ENCODE measurements around the gene H2BK1.

The H2BK1 gene

DNA sequence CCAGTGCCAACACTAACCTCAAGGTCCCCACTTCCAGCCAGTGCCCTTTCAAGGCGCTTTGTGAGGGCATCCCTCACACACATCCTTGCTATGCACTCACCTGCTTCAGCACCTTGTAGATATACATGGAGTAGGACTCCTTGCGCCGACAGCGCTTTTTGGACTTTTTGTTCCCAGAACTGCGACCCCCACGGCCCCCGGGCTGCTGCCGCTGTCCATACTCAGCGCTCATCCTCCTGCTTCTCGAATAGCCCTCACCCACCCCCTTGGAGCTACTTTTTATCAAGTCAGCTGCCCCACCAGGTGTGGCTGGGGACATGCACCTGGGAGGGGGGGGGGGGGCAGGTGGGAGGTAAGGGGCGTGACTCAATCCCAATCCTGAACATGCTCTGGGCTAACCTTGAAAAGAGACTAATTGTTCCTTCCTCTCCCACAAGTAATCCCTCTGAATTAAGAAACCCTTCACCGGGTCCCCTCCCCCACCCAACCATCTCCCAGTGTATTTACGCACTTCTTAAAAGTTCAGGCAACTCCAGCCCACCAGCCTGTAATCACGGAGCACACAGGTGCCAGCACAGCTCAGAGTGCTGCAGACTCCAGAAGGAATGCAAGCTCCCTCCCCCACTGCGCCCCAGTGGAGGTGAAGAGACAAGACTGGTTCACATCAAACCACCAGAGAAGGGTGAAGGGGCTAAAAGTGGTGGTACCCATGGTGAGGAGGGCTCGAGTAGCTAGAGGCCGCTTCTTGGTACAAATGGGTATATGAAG lies at the start of gene H2BK1:
H2BK1 (minus strand) TSS at position 402 of the 768 bp plus-strand sequence; CDS start at position 232, 170 bp downstream.
- no peak for DNase-seq (ENCODE audit: low read depth in 1 of 2, low spot score in 1 of 2)

DNA sequence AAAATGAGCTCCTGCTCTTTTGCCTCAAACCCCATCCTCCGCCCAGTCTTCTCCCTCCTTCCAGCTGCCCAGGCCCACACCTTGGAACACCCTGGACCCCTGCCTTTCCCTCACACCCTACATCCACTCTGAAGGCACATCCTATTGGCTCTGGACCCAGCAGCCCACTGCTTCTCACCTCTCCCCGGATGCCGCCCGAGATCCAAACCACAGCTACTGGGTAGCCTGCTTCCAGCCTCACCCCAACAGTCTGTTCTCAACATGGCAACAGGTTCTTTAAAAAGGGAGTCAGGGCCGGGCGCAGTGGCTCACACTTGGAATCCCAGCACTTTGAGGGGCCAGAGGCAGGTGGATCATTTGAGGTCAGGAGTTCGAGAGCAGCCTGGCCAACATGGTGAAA lies 47.7 kb upstream of the H2BK1 start:
- no peak for DNase-seq (ENCODE audit: low read depth in 1 of 2, low spot score in 1 of 2)

DNA sequence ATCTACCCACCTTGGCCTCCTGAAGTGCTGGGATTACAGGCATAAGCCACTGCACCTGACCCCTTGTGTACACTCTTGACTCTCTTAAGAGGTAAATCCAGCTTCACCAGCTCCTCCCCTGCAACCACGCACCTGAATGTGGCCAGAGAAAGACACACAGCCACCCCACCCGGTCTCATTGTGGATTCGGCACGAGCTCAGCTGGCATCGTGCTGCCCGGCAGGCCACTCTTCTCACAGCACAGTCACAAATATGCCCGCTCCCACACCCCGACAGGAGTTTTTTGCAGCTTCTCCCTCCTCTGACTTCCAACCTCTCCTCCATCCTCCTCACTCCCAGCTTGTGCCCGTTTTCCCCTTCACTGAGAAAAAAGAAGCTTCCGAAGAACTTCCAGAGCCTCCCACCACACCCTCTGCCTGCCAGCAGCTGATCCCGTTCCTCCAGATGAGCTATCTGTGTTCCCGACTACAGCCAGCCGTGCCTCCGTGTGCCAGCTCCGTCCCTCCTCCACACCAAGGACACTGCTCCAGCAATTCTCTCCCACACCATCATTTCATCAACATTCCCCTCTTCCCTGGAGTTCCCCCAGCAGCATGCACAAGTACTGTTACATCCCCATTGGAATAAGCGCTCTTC lies 46.2 kb upstream of the H2BK1 start:
- DNase-seq (ENCODE audit: low read depth in 1 of 2, low spot score in 1 of 2): no peak

DNA sequence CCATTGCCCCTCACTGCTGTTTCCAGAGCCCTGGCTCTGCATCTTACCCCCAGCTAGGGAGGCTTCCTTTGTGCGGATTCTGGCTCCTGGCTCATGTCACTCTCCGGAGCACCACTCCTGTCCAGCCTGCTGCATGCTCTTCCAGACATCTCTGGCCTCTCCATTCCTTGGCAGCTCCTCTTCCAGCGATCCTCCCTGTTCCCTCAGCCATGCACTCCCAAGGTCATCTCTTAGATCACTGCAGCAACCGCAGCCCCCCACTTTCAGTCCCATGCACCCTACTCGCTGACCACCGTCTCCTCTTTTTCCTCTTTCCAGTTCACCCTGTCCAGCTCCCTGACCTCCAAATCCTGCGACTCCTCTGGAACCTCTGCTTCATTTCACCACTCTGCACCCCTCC lies 45.1 kb upstream of the H2BK1 start:
- no peak for DNase-seq (ENCODE audit: low read depth in 1 of 2, low spot score in 1 of 2)

DNA sequence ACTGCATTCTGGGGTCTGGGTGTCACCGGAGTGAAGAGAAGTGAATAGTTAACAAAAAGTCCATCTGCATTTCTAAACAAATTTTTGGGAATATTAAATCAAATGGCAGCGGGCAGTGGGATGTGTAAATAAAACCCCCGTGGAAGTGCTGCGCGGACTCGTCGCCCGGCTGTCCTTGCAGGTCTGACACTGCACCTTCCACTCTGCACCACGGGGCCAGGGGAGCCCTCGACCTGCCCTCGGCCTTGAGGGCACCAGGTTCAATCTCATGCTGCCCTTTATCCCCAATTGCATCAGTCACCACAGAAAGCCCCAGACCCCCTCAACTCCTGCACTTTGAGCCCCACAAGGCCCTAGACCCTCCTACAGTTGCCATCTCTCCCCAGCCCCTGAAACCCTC lies 44.6 kb upstream of the H2BK1 start:
- DNase-seq (ENCODE audit: low read depth in 1 of 2, low spot score in 1 of 2): no peak

DNA sequence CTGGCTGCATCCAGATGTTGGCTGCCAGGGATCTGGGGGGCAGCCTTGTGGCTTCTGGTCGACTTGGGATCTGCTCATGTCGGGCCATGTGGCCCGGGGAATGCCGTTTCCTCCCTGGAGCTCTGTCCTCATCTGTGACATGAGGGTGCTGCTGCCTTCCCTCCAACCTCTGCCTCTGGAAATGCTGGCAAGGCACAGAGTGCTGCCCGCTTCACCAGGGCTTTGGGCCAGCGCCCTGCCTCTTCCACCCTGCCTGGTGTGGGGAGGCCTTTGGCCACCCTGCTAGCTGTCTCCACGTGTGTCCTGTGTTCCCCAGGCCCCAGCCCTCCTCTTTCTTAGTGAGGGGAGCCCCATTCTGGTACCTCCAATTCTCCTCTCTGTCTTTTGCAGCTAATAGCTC lies 44.0 kb upstream of the H2BK1 start:
- no peak for DNase-seq (ENCODE audit: low read depth in 1 of 2, low spot score in 1 of 2)

DNA sequence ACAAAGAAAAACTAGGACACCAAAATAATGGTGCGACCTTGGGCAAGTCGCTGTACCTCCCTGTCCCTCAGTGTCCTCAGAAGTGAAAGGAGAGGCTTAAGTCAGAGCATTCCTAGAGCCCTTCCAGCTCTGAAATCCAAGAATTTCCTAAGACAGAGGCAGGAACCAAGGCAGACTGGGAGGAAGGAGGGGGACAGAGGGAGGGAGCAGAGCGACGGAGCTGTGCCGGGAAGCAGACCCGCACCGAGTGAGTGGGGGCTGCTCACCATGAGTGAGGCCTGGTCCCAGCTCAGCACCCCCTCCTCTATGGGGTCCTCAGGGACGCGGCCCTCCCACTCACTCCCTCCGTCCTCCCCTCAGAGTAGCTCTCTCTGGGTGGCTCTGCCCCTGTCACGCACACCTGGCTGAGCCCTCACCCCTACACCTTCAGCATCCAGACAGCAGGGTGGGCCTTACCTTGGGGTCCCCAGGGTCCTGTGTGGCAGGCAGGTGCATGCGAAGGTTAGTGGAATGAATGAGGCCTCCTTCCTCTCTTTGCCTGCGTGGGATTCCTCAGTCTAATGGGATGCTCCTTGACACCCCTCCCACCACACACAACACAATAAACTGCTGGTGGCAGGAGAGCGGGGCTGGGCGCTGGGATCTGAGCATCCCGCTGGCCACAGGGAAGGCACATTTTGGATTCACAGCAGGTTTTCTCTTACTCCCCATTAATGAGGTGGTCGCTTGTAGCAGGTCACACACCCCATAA lies 42.8 kb upstream of the H2BK1 start:
- DNase-seq (ENCODE audit: low read depth in 1 of 2, low spot score in 1 of 2): no peak

DNA sequence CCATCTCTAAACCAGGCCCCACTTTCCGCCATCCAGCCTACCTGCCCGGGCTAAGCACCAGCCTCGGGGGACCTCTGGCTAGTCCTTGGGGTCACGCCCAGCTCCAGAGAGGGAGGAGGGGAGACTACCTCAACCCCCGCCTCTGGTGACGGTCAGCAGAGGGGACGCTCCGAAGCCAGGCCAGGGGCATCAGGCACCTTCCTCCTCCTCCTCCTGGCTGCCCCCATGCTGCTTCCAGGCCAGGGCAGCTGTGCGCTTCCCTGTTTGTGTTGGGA lies 42.2 kb upstream of the H2BK1 start:
- no peak for DNase-seq (ENCODE audit: low read depth in 1 of 2, low spot score in 1 of 2)

DNA sequence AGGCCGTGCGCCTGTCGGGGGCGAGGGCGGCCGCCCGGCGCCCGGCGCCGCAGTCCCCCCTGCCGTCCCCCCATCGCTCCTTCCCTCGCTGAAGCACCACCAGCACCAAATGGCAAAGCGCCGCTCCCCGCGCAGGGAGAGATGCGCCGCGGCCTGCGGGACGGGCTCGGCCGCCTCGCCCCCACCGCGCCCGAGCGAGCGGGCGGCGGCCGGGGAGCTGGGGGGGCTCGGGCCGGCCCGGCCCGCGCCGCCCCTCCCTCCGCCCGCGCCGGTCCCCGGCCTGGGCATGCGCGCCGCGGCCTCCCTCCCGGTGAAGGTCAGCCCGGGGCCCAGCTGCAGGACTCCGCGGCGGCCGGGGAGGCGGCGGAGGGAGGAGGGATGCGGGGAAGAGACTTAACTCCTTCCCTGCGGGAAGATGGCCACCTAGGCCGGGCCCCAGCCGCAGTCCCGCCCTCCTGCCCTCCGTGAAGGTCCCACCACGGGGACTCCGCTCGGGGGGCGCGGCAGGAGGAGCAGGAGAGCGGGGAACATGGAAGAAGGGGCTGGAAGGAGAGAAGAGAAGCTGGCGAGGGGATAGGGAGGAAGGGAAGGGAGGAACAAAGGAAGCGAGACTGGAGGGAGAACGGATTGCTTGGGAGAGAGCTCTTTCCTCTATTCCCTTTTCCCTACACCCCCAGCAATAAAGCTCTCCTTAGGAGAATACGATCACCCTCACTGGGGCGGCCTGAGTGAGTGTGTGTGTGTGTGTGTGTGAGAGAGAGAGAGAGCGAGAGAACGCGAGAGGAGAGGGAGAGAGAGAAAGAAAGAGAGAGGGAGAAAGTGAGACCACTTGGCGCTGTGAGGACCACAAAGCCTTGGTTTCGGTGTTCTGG lies 41.6 kb upstream of the H2BK1 start:
- DNase-seq (ENCODE audit: low read depth in 1 of 2, low spot score in 1 of 2): no peak

DNA sequence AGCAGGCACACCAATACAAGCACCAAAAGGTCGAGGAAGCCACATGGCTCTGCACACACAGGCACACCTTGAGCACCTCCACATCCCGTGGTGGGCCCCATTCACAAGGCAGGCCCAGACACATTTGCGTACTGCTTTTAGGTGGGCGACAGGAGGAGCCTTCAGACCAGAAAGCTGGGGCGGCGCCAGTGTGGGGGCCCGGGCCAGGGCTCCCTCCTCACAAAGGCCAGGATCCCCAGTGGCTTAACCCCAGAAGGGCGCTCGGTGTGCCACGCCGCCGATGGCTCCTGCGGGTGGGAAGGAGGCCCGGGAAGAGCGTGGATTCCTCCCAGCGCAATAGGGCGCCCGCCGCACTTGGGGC lies 41.0 kb upstream of the H2BK1 start:
- no peak for DNase-seq (ENCODE audit: low read depth in 1 of 2, low spot score in 1 of 2)

DNA sequence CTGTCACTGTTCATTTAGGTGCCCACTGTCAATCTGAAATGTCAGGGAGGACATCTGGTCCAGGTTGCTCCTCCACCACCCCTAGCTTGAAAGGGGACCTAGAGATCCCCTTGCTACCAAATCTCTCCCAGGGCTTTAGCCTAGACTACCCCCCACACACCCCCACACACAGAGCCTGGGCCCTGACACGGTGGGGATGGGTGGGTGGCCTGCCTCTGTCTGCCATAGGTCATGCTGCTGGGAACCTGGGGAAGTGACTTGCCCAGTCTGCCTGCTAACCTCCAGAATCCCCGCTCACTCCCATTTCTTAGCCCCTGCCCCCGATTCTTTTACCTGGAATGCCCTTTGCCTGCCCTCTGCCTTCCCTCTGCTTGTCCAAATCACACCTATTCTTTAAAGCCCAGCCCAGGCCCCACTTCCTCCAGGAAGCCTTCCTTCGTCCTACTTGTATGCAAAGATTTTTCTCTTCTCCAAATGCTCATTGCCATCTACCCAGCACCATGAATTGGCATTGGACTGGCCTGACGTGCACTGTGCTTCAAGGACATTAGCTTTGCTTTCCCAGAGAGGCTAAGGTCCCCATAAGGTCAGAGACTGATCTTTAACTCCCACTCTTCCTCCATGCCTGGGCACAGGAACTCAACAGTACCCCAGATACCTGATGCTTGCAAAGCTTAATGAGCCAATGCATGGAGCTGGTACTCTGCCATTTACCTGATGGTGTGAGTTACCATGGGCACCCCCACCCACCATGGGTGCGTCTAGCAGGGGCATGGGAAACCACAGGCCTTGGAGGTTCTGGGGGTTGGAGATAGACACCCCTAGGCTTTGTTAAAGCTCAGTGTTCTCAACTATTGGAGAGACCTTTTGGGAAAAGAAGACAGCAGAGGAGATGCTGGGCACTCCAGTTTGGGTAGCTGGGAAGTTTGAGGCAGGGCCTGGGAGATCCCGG lies 40.2 kb upstream of the H2BK1 start:
- DNase-seq (ENCODE audit: low read depth in 1 of 2, low spot score in 1 of 2): no peak

DNA sequence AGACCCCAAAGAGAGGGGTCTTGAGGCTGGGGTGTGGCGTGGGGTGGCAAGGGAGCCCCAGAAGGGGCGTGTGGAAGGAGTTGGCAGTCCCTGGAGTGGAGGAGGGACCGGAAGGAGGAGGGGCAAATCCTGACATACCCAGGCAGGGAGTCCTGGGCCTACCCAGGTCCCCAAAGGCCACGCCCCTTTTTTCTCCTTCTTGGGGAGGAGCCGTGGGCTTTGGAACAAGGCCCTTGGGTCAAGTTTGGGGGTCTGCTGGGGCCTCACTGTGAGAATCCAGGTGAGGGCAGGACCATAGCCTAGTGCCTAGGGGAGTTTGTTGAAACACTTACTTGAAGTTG lies 39.4 kb upstream of the H2BK1 start:
- DNase-seq (ENCODE audit: low read depth in 1 of 2, low spot score in 1 of 2): no peak

DNA sequence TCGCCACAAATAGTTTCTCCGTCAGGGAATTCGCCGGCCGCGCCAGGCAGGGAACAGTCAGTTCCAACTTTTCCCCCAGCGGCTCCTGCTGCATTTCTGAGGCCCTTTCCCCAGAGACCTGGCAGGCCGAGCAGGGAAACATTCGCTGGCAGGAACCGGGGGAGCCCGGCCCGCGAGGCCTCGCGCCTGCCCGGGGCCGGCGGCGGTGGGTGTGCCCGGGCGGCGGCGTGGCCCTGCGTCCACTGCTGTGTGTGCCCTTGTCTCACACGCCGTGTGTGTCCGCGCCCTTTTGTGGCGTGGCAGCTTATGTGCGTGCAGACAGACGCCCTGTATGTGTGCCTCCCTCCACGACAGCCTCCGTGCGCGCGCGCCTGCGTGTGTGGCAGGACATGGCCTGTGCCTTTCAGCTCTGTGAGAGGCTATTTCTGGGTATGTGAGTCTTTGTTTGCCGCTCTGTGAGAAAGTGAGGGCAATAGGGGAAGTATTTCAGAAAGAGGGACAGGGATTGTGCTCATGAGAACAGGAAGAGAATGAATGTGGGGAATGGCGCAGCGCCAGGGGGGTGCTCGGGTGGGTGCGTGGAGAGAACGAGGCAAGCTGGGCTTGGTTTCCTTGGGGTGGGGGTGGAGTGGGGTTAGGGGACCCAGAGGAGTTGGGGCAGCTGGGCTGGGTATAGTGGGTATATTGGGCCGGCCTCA lies 38.9 kb upstream of the H2BK1 start:
- no peak for DNase-seq (ENCODE audit: low read depth in 1 of 2, low spot score in 1 of 2)

DNA sequence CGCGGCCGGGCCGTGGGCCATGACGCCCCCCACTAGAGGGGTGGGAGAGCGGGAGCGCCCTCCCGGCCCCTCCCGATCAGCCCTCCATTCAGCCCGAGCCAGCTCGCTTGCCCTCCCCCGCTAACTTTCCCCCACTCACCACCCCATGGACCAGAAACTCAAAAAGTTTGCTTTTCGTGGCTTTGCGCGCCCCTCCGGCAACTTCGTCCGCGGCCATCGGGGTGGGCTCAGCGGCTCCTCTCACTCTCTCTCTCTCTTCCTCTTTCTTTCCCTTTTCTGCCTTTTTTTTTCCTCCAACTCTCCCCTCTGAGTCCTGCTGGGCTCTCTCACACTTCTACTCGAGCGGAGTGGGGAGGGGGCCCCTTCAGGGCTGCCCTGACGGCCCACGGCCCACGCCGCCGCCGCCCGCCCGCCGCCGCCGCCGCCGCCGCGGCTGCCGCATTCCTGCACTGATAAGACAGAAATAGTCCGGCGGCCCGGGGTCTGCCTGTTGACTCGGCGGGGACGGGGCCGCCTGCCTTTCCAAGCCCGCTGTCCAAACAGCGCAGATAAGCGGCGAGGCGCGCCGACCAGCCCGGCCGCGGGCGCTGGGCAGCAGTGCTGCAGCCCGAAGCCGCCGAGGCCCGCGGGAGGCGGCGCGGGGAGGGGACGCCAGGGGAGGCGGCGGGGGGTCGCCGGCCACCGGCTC lies 38.2 kb upstream of the H2BK1 start, which contains the start of gene SMARCD3:
SMARCD3 (minus strand) TSS at position 349 of the 688 bp plus-strand sequence; CDS start at position 217, 132 bp downstream.
- no peak for DNase-seq (ENCODE audit: low read depth in 1 of 2, low spot score in 1 of 2)

DNA sequence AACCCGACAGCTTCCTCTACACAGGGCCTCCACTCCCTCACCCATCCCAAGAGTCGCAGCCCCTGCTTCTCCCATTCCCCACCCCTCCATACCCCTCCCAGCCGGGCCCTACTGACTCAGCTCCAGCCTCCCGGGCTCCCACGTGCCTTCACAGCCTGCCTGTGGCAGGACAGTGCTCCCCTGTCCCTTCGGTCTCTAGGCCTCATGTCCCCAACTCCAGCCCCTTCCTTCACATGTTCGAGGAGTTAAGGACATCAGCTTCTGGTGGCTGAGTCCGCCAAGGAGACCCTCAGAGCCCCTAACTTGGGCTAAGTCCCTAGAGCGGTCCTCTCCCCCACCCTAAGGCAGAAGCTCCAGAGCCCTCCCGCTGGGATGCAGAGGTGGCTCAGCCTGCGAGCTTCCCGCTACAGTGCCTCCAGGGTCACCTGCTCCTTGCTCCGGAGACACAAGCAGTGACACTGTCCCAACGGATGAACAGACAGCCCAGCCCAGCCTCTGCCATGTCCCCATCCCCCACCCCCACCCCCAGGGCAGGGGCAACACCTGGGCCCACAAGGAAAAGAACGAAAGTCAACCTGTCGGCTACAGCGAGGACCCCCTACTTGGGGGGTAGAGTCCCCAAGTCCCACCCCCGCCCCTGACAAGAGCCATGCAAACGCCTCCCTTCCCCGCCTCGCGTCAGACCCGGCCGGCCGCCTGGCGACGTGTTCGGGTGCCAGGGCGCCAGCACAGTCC lies 37.5 kb upstream of the H2BK1 start:
- no peak for DNase-seq (ENCODE audit: low read depth in 1 of 2, low spot score in 1 of 2)

DNA sequence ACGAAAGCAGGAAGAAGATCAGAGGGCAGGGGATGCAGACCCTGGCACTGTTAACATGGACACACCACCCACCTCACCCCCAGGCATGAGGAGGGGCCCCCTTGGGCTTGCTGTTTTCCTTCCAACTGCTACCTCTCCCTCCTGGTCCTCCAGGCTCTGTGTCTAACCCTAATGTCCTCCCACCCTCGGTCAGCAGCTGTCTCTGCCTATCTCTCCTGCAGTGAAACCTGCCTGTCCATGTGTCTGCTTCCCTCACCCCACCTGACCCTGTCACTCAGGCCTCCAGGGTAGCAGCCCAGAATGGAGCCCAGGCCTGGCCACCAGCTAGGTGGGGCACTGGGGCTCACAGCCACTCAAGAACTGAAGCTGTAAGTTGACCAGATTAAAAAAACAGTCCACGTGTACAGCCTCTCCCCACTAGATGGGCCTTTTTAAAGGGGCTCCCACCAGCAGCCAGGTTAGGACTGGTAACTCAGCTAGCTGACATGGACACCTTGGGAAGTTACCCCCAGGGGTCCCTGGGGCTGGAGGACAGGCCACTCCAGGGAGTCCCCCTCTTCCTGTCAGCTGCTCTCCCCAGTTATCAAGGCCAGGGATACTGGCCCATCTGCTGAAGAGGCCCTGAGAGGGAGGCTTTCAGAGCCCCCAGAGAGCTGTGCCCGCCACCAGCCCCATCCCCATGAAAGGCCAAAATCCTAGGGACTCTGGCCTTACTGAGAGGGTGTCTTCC lies 36.7 kb upstream of the H2BK1 start:
- DNase-seq (ENCODE audit: low read depth in 1 of 2, low spot score in 1 of 2): no peak

DNA sequence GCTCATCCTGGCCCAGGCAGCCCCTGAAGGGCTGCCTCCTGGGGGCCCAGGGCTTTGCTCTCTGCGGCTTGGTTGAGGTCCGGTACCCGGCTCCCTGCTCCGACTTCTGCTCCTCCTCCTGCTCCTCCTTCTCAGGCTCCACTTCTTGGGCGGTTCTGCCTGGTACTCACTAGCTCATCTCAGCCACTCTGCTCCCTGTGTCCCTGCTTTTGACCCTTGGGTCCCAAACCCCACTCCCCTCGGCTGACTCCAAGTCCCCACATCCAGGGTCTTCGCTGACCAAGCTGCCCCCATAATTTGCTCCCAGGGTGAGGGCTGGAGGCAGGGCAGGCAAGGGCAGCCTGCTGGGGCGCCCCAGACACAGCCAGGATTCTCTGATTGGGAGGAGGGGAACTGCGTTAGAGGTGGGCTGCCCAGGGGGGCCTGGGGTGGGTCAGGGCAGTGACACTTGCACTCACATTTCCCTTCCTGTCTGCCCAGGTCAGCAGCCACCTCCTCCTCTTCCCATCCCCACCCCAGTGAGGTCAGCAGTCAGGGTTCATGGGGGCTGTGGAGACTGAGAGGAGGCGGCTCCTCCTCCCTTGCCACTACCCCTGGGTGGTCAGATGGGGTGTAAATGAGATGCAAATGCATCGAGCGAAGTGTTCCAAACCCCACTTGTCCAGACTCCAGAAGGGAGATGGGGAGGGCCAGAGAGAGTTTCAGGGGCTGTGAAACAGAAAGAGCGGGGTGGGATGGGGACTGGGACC lies 36.0 kb upstream of the H2BK1 start:
- DNase-seq (ENCODE audit: low read depth in 1 of 2, low spot score in 1 of 2): no peak
